AG08396 (cell line): ENCODE results near the gene TATDN2.

Experiments used
- DNase-seq: peaks from one replicate; pipeline ENCODE4 v3.0.0; 2012; ENCODE audit warnings: low spot score, mixed read lengths

The TATDN2 gene

DNA sequence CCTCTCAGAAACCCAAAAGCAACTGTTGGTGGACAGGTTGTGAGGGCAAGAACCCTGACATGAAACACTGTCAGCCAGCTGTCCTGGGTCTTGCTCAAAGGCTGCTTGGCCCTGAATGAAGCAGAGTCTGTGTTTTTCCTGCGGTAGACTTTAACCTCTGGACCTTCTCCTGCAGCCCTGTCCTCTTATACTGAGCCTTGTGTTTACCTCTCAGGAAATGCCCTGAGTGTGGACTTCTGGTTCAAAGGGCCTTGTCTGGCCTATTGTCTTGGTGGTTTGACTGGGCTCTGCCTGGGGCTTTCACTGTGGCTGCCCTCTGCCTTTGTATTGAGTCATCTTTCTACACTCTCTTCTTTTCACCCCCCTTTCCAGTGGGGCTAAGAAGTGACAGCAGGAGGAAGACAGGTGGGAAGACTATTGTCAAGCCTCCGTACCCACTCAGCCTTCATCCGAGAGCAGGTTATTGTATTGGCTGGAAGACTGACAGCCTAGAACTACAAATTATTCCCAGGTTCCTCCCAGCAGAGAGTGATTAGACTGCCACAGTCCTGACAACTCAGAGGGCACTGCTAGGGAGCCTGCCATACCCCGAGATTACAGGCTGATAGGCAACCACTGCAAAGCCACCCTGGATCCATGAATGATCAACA, 69.2 kb downstream of the TATDN2 start:
- DNase-seq, result no peak

DNA sequence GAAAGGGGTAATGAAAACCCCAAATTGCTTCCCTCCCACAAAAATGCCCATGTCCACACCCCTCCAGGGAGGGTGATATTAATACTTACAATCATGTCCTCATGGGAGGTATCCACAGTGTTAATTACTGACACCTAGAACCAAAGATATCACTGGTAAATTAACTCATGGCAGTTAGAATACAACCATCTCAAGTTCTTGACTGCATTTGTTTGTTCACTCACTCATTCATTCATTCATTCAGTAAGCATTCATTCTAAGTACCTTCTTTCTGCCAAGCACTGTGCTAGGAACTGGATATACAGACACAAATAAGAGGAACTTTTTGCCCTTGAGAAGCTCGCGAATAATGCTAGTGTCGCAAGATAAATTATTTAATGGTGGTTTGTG, 69.7 kb downstream of the TATDN2 start:
- no peak for DNase-seq

DNA sequence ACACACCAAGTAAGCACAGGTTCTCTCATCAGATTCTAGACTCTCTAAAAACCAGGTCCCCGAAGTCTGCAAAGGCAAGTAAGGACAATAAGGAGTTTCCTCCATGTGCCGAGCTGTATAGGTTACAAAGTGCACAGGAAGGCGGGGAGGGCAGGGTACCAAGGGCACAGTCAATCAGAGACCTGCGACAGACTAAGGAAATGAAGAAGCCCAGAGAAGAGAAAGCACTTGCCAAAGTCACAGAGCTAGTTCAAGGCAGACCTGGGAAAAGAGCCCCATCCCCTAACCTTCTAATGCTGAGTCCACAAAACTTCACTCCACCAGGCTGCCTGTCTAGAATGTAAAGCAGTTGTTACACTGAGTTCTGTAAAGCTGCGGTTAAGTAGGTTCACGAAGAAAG, 71.0 kb downstream of the TATDN2 start:
- DNase-seq, result no peak

DNA sequence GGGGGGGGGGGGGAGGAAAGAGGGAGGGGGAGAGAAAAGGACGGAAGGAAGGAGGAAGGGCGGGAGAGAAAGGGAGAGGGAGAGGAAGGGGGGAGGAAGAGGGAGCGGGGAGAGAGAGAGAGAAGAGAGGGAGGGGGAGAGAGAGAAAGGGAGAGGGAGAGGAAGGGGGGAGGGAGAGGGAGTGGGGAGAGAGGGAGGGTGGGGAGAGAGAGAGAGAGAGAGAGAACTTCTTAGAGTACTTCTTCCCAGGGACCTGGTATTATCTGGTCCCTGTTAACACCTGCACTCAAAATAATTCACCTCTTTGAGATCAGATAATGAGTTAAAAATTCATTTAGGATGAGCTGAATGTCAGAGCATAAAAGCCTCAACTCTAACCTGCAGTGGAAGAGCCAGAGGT, 71.5 kb downstream of the TATDN2 start:
- DNase-seq, result no peak

DNA sequence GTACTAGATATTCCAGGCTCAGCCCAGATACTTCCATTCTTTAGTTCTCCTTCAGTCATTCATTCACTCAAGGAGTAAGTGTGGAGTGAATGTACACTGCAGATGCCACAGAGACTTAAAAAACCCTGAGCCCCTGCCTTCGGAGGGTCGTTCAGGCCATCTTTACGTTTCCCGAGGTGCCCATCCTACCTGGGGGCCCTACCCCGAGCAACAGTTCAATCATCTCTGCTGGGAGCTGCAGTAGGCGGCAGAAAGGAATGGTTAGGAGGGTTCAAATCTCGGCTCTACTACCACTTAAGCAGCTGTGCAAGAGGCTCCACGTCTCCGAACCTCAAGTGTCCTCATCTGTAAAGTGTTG, 72.0 kb downstream of the TATDN2 start:
- DNase-seq, result no peak

DNA sequence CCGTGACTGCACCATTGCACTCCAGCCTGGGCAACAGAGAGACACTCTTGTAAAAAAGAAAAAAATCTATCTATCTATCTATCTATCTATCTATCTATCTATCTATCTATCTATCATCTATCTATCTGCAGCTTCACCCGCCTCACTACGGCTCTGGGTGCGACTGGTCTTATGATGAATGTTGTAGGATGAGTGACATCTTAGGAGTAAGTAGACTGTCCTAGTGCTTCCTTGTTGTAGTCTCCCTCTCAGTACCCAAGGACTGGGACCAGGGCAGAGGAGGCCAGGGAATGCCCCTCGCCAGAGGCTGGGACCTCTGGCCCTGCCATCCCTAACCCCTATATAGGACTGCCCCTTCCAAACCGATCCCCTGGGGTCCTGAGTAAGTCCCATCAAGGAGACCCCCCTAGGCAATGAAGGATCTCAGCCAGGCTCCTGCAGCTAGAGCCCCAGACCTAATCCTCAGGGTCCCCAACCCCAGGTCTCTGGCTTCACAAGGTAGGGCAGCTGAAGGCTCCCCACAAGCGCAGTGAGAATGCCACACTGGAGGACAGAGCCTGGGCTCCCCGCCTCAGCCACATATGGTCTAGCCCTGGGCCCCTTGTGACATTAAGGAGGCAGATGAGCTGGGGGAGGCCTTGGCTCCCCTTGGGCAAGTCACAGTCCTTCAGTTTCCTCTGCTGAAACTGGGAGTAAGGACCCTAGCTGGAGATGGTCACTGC, 73.5 kb downstream of the TATDN2 start:
- no peak for DNase-seq

DNA sequence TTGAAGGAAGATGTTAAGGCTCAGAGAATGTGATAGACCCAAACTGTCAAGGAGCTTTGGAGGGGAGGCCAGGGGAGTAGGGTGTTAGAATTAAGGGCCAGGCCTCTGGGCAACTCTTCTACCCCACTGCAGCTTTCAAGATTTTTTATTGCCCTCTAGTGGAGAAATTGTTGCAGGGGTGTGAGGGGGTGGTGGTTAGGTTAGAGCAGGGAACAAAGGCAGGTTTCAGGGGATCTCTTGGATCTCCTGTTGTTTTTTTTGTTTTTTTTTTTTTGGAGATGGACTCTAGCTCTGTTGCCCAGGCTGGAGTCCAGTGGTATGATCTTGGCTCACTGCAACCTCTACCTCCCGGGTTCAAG, 74.1 kb downstream of the TATDN2 start:
- no peak for DNase-seq

DNA sequence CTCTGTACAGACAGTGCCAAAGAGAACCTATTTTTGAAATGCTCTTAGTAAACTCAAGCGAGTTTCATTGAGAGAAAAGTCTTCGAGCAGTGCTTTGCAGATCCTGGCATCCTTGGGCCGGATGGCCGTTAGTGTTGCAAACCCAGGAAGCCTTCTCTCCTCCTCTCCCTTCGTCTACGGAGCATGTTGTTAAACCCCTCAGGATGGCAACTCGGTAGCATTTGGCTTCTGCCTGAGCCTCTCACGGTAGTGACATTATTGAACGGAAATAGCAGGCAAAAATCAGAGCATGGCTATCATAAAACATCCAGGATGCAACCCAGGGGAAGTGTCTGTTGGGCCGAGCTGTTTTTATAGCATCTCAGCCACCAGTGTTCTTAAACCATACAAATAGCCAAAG, 79.3 kb downstream of the TATDN2 start:
- no peak for DNase-seq

DNA sequence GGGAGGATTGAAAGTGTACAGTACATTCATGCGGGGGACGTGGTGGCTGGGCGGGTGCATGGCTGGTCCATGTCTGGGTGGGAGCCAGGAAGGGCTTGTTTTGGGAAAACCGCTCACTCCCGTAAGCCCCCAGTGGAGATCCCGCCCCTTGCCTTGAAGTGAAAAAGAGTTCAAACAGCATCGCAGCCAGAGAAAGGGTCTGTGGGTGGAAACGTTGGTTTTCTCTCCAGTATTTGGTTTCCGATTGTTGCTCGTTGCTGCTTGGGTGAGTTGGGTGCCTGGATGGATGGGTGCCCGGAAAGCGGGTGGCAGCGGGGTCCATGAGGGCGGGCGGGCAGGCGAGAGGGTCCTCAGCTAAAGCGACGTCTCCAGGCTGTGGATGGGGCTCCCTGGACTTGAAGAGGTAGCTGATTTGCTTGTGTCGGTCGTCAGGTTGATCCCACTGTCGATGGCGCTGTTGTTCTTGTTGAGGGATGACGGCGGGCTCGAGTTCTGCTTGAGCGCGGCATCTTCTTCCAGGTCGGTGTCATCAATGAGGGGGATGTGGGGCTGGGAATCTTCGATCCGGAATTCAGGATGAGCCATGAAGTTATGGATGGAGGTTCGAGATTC, 80.3 kb downstream of the TATDN2 start:
- DNase-seq, result no peak

DNA sequence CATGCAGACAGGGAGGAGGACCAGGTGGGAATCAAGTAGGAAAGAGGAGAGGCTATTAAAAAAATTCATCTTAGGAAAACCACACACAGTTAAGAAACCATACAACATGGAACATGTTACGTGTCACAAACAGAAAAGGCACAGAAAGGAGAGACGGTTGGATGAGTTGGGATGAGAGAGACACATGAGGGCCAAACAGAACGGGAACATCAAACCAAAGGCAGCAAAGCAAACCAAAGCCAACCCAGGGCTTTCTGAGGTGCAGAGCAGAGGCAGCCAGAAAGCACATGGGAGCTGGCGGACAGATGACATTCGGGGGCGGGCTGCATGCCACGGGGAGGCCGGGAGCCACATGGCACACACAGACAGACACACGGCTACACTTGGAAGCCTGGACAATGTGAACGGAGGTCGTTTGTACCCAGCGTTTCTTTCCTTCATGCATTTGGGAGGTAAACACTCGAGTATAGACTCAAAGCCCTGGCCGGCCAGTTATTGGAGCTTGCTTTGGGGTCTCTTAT, 81.3 kb downstream of the TATDN2 start:
- DNase-seq, result no peak

DNA sequence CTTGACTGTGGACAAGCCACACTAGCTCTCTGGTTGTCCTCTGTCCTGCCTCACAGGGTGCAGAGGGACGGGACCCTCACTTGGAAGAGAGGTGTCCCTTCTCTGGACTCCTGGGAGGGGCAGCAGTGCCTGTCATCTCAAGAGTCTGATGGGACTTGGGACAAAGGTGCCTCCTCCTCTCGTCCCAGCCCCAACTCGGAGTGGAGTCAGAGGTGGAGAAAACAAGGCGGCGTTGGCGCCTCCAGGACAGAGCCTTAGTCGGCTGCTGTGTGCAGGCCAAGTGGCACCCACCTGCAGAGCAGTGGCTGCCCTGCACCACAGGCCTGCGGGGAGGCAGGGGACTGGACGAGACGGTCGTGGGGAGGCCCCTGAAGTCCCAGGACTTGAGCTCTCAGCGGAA, 82.1 kb downstream of the TATDN2 start:
- DNase-seq, result no peak
